DMS153 (cell line): Measurements from ENCODE around the gene PTPA.
A peak's percentile ranks its signal among the peaks of the same experiment; 100 is the strongest.
"Not testable (repeated sequence)": the region's sequence is repeated elsewhere in the genome, so short reads cannot be mapped to it uniquely, and the experiment has no call there.

Experiments
- DNase-seq: peaks from one replicate; lab custom pipeline; 2025; lab: John Stamatoyannopoulos, UW

The PTPA gene

DNA sequence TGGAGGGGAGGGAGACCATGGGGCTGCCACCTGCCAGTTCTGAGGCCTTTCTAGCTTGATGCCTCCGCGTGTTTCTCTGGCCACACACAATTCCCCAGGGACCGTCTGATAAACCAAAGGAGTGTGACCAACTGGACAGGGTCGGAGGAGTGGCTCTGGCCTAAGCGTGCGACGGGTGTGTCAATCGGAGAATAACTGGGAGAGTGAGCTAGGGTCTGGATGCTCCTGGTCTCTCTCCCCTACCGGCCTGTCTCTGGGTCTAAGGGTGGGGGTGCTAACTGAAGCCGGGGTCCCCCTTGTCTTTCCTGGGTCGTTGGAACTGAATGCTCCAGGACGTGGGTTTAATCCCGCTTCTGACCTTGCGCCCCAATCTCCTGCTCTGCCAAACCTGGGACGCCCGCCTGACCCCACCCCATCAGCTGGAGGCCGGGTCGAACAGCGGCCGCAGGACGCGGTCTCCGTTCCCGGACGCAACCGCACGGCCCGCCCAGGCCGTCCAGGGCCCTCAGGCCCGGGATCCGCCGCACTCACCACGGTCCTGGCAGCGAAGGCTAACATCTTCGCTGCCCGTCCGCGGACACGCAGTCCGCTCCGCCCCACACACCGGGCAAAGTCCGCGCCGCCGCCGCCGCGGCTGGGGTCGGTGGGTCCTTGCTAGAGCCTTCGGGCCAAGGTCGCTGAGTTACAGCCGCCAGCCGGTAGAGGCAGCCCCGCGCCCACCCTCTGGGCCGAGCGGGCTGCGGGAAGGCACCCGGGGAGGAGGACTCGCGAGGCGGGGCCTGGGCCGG is 1.1 kb upstream of the PTPA start:
- no peak for DNase-seq

DNA sequence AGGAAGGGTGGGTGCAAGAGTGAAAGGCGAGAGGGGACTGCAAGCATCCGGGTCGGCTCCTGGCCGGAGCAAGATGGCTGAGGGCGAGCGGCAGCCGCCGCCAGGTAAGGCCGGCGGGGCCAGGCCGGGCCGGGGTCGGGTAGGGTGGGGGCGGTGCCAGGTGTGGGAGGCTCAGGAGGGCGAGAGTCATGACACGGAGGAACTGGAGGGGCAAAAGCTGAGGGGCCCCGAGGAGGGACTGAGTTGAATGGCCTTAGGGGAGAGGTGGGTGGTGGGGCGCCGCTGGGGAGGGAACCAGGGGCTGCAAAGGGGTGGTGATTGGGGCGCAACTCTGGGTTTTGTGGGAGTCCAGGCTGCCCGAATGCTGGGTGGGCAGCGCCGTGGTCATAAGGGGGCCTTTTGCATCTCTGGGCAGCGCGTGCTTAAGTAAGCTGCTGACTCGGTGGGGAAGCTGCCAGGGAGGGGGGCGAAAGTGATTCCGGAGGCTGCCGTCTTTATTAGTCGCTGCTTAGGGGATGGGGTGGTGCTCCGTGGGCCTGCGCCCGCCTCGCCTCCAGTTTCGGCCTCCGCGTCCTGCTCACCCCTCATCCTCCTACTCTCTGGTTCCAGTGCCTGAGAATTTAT is 425 bp downstream of the PTPA start:
- no peak for DNase-seq

DNA sequence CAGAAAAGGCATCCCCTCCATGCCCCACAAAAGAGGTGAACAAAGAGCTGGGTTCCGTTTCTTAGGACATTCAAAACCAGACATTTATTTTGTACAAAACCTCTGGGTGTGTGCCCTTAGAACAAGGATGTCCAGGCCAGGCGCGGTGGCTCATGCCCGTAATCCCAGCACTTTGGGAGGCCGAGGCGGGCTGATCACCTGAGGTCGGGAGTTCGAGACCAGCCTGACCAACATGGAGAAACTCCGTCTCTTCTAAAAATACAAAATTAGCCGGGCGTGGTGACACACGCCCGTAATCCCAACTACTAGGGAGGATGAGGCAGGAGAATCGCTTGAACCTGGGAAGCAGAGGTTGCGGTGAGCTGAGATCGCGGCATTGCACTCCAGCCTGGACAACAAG is 1.3 kb downstream of the PTPA start:
- DNase-seq, result not testable (repeated sequence)

DNA sequence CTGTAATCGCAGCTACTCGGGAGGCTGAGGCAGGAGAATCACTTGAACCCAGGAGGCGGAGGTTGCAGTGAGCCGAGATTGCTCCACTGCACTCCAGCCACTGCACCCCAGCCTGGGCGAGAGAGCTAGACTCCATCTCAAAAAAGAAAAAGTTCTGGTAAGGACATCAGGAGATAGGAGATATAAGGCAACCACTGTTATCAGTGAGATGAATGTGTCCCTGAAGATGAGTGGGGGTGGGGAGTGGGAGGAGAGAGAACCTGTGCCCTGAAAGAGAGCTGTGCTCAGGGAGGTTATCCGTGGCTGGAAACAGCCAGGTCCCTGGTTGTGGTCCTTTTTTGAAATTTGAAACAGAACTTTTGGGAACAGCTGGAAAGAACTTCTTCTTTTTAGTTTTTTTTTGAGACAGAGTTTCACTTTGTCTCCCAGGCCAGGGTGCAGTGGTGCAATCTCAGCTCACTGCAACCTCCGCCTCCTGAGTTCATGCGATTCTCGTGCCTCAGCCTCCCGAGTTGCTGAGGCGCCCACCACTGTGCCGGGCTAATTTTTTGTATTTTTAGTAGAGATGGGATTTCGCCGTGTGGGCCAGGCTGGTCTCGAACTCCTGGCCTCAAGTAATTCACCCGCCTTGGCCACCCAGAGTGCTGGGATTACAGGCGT is 2.6 kb downstream of the PTPA start:
- DNase-seq, result no peak

DNA sequence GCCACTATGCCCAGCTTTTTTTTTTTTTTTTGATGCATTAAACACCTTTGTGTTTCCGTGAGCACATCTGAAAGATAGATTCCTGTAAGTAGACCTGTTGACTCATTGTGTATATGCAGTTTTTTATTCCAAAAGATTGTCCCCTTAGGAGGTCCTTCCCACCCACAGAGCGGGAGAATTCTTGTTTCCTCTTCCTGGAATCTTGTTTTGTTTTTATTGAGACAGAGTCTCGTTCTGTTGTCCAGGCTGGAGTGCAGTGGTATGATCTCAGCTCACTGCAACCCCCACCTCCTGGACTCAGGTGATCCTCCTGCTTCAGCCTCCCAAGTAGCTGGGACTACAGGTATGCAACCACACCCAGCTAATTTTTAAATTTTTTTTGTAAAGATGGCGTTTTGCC is 7.6 kb downstream of the PTPA start:
- no peak for DNase-seq

DNA sequence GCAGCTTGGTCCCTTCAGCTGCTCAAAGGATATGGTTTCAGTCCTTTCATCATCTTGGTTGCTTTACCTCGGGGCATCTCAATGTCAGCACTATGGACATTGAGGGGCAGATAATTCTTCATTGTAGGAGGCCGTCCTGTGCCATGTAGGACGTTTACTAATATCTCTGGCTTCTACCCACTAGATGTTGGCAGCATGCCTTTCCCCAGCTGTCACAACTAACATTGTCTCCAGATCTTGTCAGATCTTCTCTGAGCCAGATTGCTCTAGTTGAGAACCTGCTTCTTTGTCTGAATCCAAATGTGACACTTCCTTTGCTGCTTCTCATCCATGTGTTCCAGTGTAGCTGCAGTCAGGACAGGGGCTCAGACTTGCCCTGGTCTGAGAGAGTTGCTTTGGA is 10.3 kb downstream of the PTPA start:
- no peak for DNase-seq

DNA sequence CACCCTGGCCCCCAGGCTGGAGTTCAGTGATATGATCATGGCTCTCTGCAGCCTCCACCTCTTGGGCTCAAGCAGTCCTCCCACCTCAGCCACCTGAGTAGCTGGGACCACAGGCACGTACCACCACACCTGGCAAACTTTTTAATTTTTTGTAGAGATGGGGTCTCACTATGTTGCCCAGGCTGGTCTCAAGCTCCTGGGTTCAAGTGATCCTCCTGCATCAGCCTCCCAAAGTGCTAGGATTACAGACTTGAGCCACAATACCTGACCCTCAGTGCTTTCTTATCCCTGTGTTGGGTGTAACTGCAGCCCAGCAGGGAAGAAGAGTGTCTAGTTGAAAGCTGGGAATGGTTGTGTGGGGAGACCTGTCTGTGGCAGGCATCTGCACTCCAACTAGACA is 10.9 kb downstream of the PTPA start:
- DNase-seq, result no peak

DNA sequence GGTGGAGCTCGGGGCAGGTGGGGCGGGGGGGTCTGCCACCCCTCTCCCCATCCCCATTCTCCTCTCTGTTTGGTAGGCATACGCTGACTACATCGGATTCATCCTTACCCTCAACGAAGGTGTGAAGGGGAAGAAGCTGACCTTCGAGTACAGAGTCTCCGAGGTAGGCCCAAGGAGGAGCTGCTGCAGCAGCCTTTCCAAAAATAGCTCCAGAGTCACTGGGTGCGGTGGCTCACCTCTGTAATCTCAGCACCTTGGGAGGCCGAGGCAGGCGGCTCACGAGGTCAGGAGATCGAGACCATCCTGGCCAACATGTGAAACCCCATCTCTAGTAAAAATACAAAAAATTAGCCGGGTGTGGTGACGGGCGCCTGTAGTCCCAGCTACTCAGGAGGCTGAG is 11.8 kb downstream of the PTPA start:
- DNase-seq, result not testable (repeated sequence)

DNA sequence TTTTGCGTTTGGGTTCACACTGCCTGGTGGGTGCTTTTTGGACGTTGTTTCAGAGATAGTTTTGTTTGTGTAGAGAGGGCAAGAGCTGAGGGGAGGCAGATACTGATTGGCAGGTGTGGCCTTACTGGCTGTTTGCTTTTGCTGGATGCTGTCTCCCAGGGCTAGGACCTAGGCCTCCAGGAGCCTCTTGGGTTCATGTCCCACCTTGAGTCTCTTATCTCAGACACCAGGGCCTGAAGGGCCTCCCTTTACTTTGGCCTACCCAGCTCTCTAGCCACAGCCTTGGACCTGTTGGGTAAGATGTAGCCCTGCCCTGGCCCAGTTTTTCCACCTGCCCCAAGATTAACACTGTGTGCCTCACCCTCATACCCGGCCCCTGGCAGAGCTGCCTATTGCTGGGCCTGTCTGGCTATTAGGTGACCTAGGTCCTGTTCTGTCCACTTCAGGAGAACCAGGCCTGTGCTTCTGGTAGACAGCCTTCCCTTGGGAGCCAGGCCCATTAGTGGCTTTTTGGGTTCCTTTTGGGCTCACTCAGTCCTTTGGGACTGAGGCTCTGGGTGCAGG is 13.4 kb downstream of the PTPA start:
- DNase-seq, result no peak

DNA sequence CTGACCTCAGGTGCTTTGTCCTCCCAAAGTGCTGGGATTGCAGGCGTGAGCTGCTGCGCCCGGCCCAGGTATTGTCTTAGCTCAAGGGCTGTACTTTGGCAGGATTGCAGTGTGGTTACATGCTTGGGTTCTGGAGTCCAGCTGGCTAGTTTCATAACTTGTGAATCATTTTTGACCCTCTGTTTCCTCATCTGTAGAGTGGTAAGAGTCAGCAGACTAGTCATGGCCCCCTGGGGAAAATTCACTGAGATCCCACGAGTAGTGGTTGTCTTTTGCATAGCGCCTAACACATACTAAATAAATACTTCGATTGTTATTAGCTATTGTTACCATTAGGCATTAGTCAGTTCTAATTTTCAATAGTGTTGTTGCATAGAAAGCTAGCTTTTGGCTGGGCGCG is 14.3 kb downstream of the PTPA start:
- DNase-seq, result no peak

DNA sequence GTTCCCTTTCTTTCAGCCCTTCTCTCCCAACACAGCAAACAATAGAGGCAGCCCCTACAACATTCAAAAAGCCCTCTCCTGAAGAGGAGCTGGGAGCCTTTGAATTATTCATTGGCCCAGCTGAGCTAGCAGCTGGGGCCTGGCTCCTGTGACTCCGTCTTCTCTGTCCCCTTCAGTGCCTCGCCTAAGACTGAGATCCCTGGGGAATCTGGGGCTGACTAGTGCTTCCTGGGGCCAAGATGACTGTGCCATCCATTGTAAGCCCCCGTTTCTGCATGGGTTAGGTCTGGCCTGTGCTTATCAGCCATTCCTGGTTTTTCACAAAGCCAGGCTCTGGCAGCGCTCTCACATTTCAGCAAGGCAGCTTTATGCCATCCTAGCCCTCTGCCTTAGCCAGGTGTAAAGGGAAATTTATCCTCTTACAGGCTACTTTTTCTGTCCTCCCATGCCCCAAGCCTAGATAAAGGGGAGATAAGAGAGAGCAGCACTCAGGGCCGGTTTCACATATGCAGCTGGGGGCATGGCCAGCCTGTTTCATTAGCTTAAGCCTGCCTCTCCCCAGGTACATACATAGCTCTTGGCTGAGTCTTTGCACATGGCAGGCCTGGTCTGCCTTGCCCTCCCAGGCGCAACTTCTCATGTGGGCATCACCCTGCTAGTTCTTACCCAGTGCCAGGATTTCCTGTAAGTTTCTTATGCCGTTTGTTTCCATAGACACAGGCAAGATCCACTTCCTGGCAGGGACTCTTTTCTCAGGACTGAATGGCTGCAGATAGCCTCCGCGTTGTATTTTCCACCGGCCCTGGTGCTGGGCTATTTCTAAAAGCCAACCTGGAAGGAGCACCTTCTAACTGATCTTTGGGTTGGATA is 15.8 kb downstream of the PTPA start:
- DNase-seq, result no peak

DNA sequence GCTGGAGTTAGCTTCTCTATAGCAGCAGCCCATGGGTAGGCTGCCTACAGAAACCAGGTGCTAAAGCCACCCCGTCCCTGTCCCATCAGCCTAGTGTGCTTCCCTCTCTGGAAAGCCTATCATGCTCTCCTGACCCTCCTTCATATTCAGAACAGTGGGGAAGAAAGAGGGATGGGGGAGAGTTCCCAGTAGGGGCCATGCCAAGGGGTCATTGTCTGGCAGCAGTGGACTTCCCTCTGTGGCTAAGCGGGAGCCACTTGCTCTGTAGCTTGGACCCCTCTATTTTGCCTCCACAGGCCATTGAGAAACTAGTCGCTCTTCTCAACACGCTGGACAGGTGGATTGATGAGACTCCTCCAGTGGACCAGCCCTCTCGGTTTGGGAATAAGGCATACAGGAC is 17.5 kb downstream of the PTPA start:
- no peak for DNase-seq

DNA sequence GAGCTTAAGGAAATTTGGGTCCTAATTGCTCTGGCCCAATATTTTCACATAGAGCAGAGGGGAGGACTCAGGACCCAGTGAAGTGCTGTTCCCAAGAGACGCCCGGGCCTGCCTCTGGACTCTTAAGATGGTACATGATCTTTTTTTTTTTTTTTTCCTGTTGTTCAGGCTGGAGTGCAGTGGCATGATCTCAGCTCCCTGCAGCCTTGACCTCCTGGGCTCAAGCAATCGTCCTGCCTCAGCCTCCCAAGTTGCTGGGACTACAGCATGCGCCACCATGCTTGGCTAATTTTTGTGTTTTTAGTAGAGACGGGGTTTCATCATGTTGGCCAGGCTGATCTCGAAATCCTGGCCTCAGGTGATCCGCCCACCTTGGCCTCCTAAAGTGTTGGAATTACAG is 19.1 kb downstream of the PTPA start:
- not testable (repeated sequence) for DNase-seq

DNA sequence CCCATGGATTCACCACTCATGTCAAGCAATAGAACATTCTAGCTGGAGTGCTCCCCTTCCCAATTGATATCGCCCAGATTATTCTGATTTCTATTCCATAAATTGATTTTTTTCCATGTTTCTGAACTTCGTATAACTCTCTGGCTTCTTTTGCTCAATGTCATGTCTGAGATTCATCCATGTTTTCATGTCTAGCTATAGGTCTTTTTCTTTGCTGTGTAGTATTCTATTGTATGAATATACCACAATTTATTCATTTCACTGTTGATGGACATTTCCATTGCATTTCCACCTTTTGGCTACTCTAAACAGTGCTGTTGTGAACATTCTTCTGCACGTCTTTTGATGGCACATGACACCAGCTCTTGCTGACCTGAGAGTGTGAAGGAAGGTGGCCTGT is 19.6 kb downstream of the PTPA start:
- DNase-seq, result no peak

DNA sequence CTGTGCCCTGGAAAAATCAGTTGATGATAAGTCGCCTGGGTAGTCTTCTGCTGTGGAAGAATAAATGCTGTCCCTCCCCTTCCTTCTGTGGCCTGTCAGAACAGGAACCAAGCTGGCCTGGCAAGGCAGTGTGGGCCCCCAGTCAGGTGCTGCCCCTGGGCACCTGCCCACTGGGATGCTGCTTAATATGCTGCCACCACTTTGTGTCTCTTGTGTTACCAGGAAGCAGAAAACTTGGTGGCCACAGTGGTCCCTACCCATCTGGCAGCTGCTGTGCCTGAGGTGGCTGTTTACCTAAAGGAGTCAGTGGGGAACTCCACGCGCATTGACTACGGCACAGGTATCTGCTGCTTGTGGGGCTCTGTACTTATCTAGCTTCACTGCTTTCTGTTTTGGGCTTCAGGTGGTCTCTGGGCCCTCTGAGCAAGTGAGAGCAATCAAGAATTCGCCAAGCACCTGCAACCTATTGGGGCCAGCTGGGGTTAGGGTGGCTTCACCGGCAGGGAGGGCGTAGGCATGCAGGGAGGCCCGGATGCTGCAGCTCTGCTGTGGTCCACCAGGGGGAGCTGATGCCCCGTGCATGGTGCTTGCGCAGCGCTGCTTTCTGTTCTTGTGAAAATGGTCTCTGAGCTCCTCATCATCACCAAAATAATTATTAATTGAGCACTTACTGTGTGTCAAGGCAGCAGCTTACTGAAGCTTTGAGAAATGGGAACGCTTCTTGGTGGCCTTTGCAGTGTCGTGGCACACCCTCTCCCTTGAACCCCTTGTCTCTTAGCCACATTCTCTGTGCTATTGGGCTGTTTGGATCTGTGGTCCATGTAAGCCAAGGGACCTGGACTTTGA is 20.3 kb downstream of the PTPA start:
- peak; percentile 25 for DNase-seq

DNA sequence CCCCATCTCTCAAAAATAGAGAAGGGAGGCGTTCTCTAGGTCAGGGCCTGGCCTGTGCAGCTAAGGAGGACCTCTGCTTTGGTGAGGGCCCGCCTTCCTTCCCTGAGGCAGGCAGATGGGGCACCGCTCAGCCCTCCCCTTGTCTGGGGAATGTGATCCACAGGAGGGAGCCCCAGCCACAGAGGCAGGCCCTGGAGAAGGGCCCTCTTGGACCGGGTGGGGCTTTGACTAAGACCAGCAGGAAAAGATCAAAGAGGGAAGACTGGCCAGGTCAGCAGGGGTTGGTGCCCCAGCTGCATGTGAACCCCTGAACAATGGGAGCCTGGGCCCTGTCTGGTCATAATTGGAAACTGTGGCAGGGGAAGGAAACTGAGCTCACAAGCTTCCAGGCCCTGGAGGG is 21.9 kb downstream of the PTPA start:
- no peak for DNase-seq

DNA sequence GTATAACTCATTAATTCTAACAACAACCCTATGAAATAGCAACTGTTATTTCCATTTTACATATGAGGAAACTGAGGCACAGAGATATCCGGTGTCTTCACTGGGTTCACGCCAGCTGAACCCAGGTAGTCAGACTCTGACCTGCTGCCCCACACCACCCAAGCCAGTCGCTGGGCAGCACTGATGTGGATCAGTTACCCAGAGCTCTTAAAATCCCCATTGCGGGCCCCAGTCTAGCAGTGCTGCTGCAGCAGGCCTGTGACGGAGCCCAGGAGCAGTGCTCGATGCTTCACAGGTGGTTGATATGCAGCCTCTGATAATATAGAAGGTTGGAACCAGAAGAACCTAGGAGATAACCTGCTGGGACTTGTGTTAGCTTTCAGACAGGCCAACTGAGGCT is 24.3 kb downstream of the PTPA start:
- DNase-seq, result no peak

DNA sequence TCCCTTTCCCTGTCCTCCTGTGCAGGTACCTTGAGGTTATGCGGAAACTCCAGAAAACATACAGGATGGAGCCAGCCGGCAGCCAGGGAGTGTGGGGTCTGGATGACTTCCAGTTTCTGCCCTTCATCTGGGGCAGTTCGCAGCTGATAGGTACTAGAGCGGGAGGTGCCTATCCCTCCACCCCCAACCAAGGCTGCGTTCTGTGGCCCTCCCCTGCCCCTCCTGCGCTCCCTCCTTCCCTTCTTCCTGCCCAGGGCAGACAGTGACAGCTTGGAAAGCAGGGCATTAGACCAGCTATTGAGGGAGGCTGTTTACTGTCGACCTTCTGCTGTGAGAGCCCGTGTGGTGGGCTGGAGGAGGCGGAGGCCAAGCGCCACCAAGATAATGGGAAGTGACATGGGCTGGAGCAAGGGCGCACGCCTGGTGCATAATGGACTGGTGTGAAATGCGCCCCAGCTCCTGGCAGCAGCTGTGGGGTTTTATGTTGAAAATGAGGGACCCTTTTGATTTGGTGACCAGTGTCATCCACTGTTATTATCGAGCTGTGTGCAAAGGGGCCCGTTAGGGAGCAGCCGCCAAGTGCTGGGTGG is 25.3 kb downstream of the PTPA start:
- no peak for DNase-seq

DNA sequence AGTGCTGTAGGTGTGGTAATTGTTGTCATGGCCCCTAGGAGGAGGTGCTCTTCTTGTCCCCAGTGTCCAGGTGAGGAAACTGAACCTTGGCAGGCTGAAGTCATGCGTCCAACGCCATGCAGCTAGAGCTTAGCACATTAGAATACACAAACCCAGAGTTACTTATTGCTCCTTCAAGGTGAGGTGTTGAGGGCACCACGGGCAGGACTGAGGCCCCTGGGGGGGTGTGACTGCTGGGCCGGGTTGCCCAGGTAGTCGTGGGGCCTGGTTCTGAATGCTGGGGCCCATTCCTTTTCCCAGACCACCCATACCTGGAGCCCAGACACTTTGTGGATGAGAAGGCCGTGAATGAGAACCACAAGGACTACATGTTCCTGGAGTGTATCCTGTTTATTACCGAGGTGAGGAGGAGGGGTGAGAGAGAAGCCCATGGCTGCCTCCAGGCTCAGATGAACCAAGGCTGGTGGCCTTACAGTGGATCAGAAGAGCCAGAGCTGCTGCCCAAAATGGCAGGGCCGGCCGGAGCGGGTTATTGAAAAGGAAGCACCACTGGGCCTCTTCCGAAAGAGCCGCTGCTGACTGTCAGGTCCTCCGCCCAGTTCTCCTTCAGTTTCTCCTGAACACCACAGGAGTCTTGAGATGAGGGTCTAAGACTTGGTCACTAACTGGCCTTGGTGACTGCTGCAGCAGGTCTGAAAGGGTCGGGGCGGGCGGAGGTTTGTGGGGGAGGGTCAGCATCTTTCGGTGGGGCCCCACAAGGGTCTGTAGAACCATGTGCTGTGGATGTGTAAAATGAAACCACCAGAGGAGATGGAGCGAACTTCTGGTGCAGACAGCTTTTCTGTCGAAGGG is 26.3 kb downstream of the PTPA start:
- DNase-seq, result no peak

DNA sequence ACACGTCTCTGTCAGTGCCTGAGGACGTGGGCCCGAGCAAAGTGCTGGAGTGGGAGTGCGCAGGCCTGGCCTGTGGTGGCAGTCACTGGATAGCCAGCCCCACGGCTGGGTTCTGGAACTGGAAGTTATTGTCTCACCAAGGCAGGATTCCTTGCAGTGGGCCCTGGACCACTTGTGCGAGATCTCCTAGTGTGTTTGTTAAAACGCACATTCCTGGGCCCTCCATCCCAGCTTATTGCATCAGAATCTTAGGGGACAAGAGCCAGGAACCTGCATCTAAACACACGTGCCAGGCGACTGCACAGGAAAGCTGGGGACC is 26.9 kb downstream of the PTPA start:
- no peak for DNase-seq
